OCI-LY1 (cell line): Measurements from ENCODE around the gene GXYLT2.

Source experiments
- H2AFZ ChIP-seq: fragments of 200-600 bp; sonication (generic), shearing (Covaris generic); 2 replicates; pipeline ENCODE4 v1.6.0; 2014; ENCODE audit warnings: antibody characterized with exemption, mild to moderate bottlenecking, low read length
- H3F3A ChIP-seq: fragments of 200-600 bp; sonication (generic), shearing (Covaris generic); 2 replicates; pipeline ENCODE4 v1.6.0; 2014; ENCODE audit warnings: mild to moderate bottlenecking, antibody characterized with exemption, low read length, moderate library complexity; ENCODE audit not compliant: insufficient read depth
- H3K27ac ChIP-seq: fragments of 200-600 bp; sonication (generic); 2 replicates; pipeline ENCODE4 v1.5.1; 2014; ENCODE audit warnings: low read length, mixed run types, mild to moderate bottlenecking, low read depth; ENCODE audit not compliant: poor library complexity, severe bottlenecking
- H3K27me3 ChIP-seq: fragments of 200-600 bp; sonication (generic); 2 replicates; pipeline ENCODE4 v1.6.0; 2014; ENCODE audit warnings: antibody characterized with exemption, mild to moderate bottlenecking, low read length, moderate library complexity; ENCODE audit not compliant: insufficient read depth
- H3K36me3 ChIP-seq: fragments of 200-600 bp; sonication (generic); 2 replicates; pipeline ENCODE4 v1.6.1; 2014; ENCODE audit warnings: mild to moderate bottlenecking, antibody characterized with exemption, low read length, moderate library complexity, mixed read lengths; ENCODE audit not compliant: insufficient read depth
- H3K4me1 ChIP-seq: fragments of 200-600 bp; sonication (generic); 2 replicates; pipeline ENCODE4 v1.5.1; 2014; ENCODE audit warnings: mild to moderate bottlenecking, low read length, moderate library complexity; ENCODE audit not compliant: insufficient read depth, severe bottlenecking
- H3K4me2 ChIP-seq: fragments of 200-600 bp; sonication (generic), shearing (Covaris generic); 2 replicates; pipeline ENCODE4 v1.6.1; 2014; ENCODE audit warnings: low read length
- H3K4me3 ChIP-seq: fragments of 200-600 bp; sonication (generic); 2 replicates; pipeline ENCODE4 v1.5.1; 2014; ENCODE audit warnings: low read length, low read depth, mild to moderate bottlenecking, mixed read lengths; ENCODE audit not compliant: poor library complexity, severe bottlenecking
- H3K79me2 ChIP-seq: fragments of 200-600 bp; shearing (Covaris generic); 2 replicates; pipeline ENCODE4 v1.6.1; 2016; ENCODE audit warnings: mixed run types, low read length, mixed read lengths; ENCODE audit not compliant: insufficient read depth
- H3K9ac ChIP-seq: fragments of 200-600 bp; sonication (generic), shearing (Covaris generic); 2 replicates; pipeline ENCODE4 v1.6.1; 2014; ENCODE audit warnings: mild to moderate bottlenecking, low read length, mixed read lengths
- H3K9me2 ChIP-seq: fragments of 200-600 bp; sonication (generic), shearing (Covaris generic); 2 replicates; pipeline ENCODE4 v1.6.1; 2014; ENCODE audit warnings: low read depth, mild to moderate bottlenecking, low read length, mixed read lengths
- H3K9me3 ChIP-seq: fragments of 200-600 bp; shearing (Covaris generic); 2 replicates; pipeline ENCODE4 v1.6.1; 2014; ENCODE audit warnings: low read length, mixed read lengths
- H4K20me1 ChIP-seq: fragments of 200-600 bp; sonication (generic), shearing (Covaris generic); 2 replicates; pipeline ENCODE4 v1.6.0; 2016; ENCODE audit warnings: mild to moderate bottlenecking, low read length; ENCODE audit not compliant: insufficient read depth
- CTCF ChIP-seq: fragments of 200-600 bp; sonication (generic), shearing (Covaris generic); IDR thresholded peaks from 2 replicates; pipeline ENCODE4 v1.5.1; 2017; ENCODE audit warnings: mild to moderate bottlenecking, antibody characterized with exemption, low read length, moderate library complexity, mixed read lengths
- EZH2 ChIP-seq: fragments of 200-600 bp; sonication (generic), shearing (Covaris generic); IDR thresholded peaks from 2 replicates; pipeline ENCODE4 v1.8.0; 2017; ENCODE audit warnings: borderline replicate concordance, mixed run types, mild to moderate bottlenecking, antibody characterized with exemption, low read length, moderate library complexity, mixed read lengths

Gene GXYLT2

GRCh38 chr3:72985576-72985975, 97.7 kb downstream of the GXYLT2 start:
- TF ChIP-seq CTCF: no peak
- no peak for TF ChIP-seq EZH2
- no peak overlapping the region for H2AFZ ChIP-seq
- H3K9ac ChIP-seq: no peak overlapping the region
- peaks cover 5% of the 10 kb centered on the region; the same call in 1 of the 2 replicates for H3K9me3 ChIP-seq
- no peaks in the 10 kb centered on the region for H4K20me1 ChIP-seq
- H3F3A ChIP-seq: no peaks in the 10 kb centered on the region
- no peaks in the 10 kb centered on the region; the same call in 1 of the 2 replicates for H3K27me3 ChIP-seq
- H3K4me3 ChIP-seq: no peak overlapping the region
- no peak overlapping the region for H3K4me2 ChIP-seq
- no peaks in the 10 kb centered on the region for H3K9me2 ChIP-seq
- H3K36me3 ChIP-seq: peaks cover 5% of the 10 kb centered on the region; the same call in 1 of the 2 replicates
- H3K79me2 ChIP-seq: no peaks in the 10 kb centered on the region
- H3K27ac ChIP-seq: no peak overlapping the region
- no peaks in the 10 kb centered on the region for H3K4me1 ChIP-seq

DNA sequence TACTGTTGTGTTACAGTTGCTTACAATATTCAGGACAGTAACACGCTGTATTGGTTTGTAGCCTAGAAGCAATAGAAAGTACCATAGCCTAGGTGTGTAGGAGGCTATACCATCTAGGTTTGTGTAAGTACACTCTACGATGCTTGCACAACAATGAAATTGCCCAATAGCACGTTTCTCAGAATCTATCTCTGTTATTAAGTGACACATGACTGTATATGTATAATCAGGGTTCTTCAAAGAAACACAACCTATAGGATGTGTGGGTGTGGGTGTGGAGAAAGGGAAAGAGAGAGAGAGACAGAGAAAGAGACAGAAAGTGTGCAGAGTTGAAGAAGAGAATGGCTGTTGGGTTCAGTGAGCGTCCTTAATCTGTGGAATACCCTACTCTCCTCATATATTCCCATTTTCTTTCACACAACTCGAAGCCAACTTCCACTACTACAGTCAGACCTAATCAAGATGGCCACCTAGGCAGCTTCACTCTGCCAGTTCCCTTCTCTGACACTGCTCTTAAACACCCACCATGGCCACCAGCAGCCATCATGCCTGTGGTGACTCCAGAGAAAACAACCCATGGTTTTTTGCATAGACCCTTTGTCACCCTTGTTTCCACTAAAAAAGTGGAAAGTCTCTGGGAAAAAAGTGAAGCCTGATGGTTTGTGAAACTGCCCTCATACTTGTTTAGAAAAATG, 103.0 kb downstream of the GXYLT2 start:
- Histone ChIP-seq H3K9ac (no peak overlapping the region), H3K4me2 (no peak overlapping the region), H3K9me2 (no peaks in the 10 kb centered on the region), H3K4me3 (no peak overlapping the region), H3K4me1 (no peaks in the 10 kb centered on the region), H3K27me3 (no peaks in the 10 kb centered on the region), H3K27ac (no peak overlapping the region), H3K9me3 (no peaks in the 10 kb centered on the region), H2AFZ (no peak overlapping the region), H3K36me3 (no peaks in the 10 kb centered on the region; the same call in 1 of the 2 replicates), H3F3A (no peaks in the 10 kb centered on the region), H3K79me2 (no peaks in the 10 kb centered on the region), H4K20me1 (no peaks in the 10 kb centered on the region)
- TF ChIP-seq EZH2 (no peak), CTCF (no peak)

DNA sequence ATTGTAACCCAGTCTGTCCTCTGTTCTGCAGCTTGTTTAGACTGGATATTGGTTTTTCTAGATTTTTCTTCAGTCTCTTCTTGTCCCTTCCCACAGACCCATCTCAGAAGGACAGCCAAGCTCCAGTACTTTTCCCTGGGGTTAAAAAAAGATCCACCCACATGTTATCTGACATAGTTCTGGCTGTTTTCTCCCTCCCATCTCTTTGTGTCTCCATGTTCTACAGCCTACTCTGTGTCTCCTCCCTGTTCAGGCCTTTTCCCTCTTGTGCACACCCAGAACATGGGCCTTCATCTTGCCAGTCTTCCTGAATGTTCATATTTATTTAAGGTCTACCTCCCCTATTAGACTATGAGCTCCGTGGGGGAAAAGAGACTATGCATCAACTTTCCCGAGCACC, 103.7 kb downstream of the GXYLT2 start:
- Histone ChIP-seq H3K9ac (no peak overlapping the region), H3K9me3 (no peaks in the 10 kb centered on the region), H3K4me3 (no peak overlapping the region), H4K20me1 (no peaks in the 10 kb centered on the region), H3K36me3 (no peaks in the 10 kb centered on the region; the same call in 1 of the 2 replicates), H3K79me2 (no peaks in the 10 kb centered on the region), H3F3A (no peaks in the 10 kb centered on the region), H3K4me1 (peaks cover 5% of the 10 kb centered on the region), H3K27ac (no peak overlapping the region), H2AFZ (no peak overlapping the region), H3K27me3 (no peaks in the 10 kb centered on the region), H3K4me2 (no peak overlapping the region), H3K9me2 (no peaks in the 10 kb centered on the region)
- TF ChIP-seq EZH2 (no peak), CTCF (no peak)
